SK-MEL-5 (cell line): ENCODE measurements around the gene CDC42EP1. TPM values are rescaled to one million over a fixed set of nuclear protein-coding genes. Genes with fewer than 3 reads are reported as not detected.

Experiments
- DNase-seq: peaks from one replicate; pipeline ENCODE4 v3.0.0-alpha.2; 2016; ENCODE audit warnings: low read depth, low spot score
- in situ Hi-C: cut with HindIII; loops from 2 replicates; pipeline ENCODE4 v1.10.0; 2016; ENCODE audit warnings: low sequenced_read_pairs, high pct_unique_total_duplicates, low pct_unique_long_range_greater_than_20kb
- polyA plus RNA-seq, 2 experiments: library from polyadenylated mRNA; depleted of rRNA; stranded (reverse); fragments of >200 nt; gene quantifications; 2 replicates each; pipeline ENCODE4 v1.2.3, GENCODE V29; 2015
- total RNA-seq: library from RNA; depleted of rRNA; stranded (reverse); fragments of >200 nt; shearing (Covaris generic); gene quantifications from 2 replicates; pipeline ENCODE4 v1.2.3, GENCODE V29; 2014; rRNA removed

CDC42EP1 gene, protein sequence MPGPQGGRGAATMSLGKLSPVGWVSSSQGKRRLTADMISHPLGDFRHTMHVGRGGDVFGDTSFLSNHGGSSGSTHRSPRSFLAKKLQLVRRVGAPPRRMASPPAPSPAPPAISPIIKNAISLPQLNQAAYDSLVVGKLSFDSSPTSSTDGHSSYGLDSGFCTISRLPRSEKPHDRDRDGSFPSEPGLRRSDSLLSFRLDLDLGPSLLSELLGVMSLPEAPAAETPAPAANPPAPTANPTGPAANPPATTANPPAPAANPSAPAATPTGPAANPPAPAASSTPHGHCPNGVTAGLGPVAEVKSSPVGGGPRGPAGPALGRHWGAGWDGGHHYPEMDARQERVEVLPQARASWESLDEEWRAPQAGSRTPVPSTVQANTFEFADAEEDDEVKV
- 25.4 and 30.7 TPM in 2 replicates for total RNA-seq
- 141 and 156 TPM in 2 replicates for polyA plus RNA-seq (2015; cell fraction: cytosol; rRNA removed)
- 23.8 and 25.4 TPM in 2 replicates for polyA plus RNA-seq (2015; cell fraction: nucleus; rRNA removed)

DNA sequence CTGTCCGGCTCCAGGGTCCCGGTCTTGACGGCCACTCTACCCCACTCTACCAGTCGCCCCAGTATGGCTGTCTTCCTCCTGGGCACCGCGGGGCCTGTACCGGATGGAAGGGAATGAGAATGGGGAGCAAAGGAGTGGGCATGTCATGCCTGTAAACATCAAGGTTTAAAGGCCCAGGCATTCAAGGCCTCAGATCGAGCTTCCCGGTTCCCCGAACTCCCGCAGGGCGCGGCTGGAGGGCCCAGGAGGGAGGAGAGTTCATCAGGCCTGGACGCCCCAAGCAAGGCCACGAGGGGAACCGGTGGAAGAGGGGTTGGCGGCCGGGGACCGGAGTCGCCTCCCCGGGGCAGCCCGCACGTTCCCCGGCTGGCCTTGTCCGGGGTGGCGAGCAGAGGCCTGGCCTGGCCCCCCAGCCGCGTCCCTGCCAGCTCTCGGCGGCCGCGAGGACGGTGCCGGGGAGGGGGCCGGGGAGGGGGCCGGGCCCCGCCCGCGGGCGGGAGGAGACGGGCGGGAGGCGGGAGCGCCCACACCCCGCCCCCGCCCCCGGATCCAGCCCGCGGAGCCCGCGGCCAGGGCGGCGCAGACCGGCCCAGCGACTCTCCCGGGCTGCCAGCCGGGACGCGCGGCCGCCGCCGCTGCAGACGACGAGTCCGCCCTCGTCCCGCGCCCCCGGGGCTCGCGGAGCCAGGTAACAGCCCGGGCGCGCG lies at the start of gene CDC42EP1:
Gene CDC42EP1 (plus strand): TSS at position 580 of the 707 bp plus-strand sequence. CDS start 5,870 bp downstream, outside the sequence.
- in situ Hi-C loops: no loop called here
- DNase-seq: no peak

DNA sequence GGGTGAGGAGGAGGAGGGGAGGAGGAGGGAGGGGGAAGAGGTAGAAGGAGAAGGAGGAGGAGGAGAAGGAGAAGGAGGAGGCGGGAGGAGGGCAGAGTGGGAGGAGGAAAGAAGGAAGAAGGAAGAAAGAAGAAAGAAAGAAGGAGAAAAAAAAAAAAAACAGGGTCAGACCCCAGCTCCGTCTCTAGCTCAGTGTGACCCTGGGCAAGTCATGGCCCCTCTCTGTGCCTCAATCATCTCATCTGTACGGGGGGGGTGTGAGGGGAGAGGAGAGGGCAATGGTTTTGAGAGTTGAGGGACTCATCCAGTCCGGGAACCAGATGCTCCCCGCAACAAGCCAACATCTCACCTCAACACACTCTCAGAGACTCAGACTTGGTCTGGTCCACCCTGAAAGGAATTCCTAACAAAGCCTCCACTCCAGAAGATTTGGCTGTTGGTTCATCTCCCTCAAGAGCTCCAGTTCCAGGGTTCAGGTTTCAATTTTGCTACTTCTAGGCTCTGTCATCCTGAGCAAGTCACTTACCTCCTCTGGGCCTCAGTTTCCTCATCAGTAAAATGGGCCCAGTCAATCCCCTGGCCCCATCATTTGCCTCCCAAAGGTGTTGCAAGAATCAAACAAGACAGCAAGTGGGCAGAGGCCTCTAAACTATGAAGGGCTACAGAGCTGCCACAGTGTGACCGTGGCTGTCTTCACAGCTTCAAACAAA lies 48.7 kb upstream of the CDC42EP1 start:
- in situ Hi-C loops: no loop called here
- DNase-seq: no peak

DNA sequence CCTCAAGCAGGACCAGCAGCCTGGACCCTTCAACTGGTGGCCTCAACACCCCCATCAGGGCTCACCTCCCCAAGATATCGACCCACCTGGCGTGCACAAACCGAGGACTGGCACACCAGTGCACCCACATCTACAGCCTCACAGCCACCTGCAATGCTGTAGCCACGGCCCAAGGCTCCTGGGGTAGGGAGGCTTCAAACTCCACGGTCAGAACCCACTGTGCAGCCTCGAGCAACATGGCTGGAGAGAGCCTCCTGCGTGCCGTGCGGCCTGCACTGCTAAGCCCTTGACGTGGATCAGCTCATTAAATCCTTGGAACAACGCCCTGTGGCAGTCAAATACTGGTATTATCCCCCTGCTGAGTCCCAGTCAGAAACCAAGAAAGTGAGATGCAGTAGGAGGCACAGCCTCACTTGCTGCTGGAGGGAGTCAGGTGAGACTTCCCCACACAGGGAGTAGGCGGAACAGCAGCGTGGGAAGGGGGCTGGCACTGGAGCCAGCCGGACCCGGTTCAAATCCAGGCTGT lies 45.7 kb upstream of the CDC42EP1 start:
- DNase-seq: no peak
- in situ Hi-C loops: no loop called here

DNA sequence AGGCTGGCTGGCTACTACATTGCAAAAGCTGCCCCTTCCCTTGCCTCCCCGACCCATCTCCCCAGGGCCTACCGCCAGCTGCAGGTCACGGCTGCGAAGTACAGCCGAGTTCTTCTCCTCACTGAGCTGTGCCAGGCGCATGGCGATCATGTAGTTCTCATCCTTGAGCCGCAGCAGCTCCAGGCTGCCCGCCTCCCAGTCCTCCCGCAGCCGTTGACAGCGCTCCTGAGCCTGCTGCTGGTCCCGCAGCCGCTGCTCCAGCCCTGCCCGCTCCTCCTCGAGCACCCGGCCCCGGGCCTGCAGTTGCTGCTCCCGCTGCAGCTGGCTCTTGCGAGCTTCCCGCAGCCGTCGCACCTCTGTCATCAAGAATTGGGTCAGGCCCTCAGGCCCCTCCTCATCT lies 44.4 kb upstream of the CDC42EP1 start:
- no peak for DNase-seq
- in situ Hi-C loops: no loop called here

DNA sequence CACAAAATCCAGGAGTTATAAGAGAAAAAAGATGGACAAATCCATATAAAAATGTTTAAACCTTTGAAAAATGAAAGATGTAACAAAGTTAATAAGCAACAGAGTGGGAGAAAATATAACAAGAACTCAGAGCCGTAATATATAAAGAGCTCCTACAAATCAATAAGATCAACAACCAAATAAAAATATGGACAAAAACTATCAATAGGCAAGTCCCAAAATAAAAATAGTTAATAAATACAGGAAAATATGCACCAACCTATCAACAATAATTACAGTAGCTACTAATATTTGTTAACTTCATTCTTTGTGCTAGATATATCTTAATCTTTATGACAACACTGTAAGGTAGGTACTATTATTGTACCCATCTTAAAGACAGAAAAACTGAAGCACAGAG lies 43.8 kb upstream of the CDC42EP1 start:
- in situ Hi-C loops: no loop called here
- DNase-seq: no peak

DNA sequence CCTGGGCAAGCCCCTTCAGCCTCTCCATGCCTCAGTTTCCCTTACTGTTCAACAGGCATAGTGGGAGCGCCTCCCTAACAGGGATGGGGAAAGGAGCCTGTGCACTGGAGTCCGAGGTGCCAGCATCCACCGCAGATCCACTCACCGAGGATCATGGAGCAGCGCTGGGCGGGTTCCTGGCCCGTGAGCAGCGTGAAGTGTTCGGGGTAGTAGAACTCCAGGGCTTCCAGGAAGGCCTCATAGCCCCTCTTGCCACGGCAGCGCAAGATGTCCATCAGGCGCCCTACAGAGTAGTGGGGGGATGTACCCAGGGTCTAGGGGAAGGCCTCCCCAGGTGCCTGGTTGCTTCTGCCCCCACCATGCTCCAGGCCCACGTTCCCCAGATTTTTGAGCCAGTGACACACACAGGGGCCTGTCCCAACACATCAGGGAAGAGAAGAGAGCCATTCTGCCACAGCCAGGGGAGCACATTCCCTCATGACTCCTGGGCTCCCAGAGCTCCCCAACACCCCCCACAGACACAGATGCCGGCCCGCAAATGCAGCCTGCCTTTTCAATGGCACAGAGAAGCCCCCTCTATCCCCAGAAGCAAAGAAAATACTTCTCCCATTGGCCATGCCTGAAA lies 42.3 kb upstream of the CDC42EP1 start:
- DNase-seq: no peak
- in situ Hi-C loops: no loop called here

DNA sequence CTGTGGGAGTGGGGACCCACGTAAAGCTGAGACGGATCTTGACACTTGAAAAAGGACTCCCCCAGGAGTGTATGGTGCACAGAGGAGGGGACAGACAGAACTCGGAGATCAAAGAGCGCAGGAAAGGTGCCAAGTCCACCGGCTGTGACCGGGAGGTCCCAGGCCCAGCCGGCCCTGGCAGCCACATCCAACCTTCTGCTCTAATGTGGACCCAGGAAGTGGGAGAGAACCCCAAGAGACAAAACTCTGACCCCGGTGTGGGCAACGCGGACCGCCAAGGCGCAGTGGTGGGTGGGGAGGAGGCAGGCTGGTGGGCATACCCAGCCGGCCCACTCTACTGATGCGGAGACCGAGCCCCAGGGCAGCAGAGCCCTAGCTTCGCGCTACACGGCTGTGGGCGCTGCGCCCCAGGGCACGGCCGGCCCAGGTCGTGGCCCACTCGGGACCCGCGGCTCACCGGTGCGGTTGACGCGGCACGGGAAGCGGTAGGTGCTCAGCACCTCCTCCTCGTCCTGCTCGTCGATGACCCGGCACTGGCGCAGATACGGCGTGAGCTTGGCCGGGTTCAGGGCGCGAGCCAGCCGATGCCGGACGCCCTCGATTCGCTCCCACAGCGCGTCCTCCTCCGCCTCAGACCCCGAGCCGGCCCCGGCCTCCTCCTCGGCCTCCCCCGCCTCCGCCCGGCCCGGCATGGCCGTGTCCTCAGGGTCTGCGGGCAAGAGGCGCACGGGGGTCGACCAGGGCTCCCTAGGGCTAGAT lies 41.6 kb upstream of the CDC42EP1 start:
- no peak for DNase-seq
- in situ Hi-C loops: no loop called here

DNA sequence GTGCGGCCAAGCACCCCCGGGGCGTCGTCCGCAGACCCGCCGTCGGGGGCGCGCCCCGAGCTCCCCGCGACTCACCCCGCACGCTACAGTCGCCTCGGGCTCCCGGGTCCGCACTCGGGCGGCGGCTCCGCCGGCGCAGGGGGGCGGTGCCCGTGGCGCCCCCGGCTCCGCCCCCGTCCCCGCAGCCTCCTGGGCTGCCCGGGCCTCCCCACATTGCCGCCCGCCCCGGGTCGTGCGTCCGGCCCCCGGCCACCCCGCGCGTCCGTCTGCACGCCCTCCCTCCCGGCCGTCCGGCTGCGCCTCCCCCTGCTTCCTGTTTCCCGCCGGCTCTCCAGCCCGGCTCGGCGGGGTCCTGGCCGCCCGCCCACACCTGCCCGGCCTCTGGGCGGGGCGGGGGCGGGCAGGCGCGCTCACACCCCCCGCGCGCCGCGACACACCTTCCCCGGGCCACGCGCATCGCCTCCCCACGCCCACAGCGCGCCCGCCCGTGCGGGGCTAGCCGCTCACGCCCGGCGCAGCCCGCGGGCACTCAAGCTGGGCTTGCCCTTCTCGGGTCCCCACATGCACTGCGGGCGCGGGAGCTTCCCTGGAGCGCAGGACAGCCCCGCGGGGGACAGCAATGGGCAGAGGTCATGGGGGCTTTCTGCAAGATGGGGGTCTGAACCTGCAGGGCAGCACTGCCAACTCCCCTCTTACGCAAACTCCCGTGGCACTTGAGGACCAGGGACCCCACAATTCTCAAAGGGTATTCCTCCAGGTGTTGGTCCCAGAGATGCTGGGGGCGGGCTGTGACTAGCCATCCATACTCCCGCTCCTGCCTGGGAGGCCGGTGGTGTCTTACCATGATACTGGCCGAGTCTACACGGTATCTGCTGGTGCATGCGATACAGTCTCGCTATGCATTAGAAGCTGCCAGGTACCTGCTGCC lies 40.7 kb upstream of the CDC42EP1 start, which contains the start of gene CARD10:
Gene CARD10 (minus strand): TSS at position 148 of the 928 bp plus-strand sequence. CDS start 215 bp downstream, outside the sequence.
- in situ Hi-C loops: no loop called here
- DNase-seq: no peak

DNA sequence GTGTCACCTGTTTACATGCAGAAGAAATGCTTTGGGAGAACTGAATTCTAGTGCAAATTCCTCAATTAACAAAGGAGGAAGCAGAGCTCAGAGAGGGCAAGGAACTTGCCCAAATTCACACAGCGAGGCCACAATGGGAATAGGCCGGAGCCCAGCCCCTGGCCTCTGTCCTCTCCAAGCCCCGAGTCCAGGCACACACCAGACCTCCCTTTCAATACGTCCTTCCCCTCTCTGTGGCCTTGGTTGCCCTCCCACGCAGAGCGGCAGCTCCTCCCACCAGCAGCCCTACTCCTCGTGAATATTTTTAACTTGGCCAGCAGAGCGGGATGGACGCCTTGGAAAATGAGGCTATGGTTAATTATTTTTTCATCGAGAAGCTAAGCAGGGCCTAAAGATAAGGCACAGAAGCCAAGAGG lies 39.5 kb upstream of the CDC42EP1 start:
- no peak for DNase-seq
- in situ Hi-C loops: no loop called here

DNA sequence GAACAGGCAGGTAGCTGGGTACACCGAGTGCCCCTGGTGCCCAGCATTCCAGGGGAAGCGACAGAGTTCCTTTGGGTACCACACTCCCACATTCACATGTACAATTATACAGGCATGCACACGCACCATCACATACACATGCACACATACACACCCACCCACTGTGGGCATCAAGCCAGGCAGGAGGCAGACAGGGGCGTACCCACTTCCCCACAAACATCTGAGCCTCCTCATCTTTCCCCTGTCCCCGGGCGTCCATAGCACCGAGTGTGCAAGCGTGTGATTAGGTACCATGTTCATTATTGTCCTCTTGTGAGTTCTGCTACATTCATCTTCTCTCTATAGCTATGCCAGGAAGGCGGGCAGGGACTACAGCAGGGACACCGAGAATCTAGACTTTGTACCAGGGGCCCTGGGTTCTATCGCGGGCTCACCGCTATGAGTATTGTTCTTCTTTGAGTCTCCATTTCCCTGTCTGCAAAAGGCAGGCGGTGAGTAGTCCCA lies 39.0 kb upstream of the CDC42EP1 start:
- in situ Hi-C loops: no loop called here
- no peak for DNase-seq

DNA sequence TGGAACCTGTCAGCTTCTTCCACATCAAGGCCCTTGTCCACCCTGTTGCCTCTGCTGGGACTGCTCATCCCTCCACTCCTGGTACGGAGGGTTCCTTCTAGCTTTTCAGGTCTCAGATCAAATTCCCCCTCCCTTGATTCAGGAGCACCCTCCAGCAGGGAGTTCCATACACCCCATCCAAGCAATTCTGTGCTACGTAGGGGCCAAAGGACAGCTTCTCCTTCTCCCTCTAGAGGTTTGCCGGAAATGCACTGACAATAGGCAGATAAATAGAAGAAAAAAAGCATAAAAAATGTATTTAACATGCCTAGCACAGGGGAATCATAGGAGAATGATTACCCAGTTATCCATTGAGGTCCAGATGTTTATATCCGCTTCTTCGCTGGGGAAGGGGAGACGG lies 37.8 kb upstream of the CDC42EP1 start:
- DNase-seq: no peak
- in situ Hi-C loops: no loop called here

DNA sequence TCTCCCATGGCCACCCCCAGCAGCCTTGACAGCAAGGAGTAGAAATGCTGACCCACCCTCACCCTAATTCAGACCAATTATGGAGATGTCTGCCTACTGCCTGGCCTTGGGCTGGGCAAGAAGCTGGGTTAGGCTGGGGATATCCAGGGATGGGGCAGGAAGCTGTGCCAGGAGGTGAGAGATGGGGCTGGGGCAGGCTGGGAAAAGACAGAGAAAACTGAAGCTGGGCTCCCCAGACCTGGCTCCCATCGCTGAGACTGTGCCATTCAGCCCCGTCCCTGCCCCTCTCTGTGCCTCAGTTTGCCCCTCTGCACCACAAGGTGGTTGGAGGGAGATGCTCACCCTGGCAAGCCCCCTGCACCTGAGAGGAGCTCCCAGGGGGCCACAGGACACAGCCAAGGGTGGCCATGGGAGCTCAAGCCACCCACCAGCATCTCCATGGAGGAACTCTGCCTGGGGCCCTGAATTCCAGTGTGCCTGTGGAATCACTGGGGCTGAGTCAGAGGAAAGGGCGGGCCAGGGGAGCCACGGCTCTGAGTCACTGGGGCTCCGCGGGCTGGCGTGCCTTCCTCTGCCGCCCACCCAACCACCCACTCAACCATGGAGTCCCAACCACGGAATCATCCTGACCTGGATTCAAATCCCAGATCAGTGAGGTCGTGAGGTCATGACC lies 35.1 kb upstream of the CDC42EP1 start:
- DNase-seq: no peak
- in situ Hi-C loops: no loop called here

DNA sequence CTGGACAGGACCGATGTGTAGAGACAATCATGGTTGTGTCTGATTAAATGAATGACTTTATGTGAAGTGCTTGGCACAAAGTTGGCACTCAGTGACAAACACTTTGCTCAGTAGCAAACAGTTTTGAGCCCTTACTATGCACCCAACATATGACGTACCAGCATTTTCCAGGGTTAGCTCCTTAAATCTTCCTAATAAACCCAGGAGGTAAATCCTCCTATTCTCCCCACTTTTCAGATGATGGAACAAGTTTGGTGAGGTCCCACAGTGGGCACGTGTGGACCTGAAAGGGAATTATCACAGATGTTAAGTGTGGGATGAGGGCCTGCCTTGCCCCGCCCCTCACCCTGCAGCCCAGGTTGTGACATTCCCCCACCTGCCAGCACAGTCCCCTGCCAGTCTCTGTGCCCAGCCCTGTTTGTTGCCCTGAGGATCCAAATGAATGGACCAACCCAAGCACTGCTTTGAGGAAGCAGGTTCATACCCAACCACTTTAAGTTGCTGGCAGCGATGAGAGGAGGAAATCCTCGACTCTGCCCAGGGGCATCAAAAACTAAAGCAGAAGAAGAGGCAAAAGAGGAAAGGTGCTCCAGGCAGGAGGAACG lies 34.4 kb upstream of the CDC42EP1 start:
- in situ Hi-C loops: no loop called here
- no peak for DNase-seq

DNA sequence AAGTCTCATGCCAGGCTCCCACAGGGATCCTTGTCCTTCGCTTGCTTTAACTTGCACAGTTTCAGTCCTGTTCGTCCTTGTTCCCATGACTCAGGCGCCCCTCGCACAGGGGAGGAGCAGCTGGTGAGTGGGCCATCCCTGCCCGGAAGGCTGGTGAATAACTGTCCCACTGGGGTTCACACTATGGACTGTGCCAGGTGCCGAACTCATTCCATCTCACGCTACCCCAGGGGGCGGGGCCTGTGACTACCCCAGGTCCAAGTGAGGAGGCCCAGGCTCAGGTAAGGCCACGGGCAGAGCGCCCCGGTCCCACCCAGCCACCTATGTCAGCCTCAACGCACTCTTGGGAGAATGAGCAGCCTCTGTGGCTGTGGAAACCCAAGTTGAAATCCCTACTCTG lies 33.9 kb upstream of the CDC42EP1 start:
- in situ Hi-C loops: no loop called here
- no peak for DNase-seq
